PC-9 (cell line): ENCODE measurements around the gene TSPAN18. TPM values are rescaled to one million over a fixed set of nuclear protein-coding genes. Genes with fewer than 3 reads are reported as not detected.

Experiments
- BruUV-seq: library from RNA; stranded (reverse); fragments of 400-500 nt; replicated peaks from 2 replicates; lab custom pipeline; 2021; lab: Mats Ljungman, UMichigan
- CTCF ChIA-PET: fragments of 300-600 bp; sonication (Branson Sonifier 250); formaldehyde crosslinking; loops from one replicate; lab custom pipeline; 2022; ENCODE audit warnings: antibody characterized with exemption; lab: Charles Lee
- POLR2A ChIA-PET: fragments of 300-600 bp; sonication (Branson Sonifier 250); formaldehyde crosslinking; loops from one replicate; lab custom pipeline; 2022; ENCODE audit warnings: antibody characterized with exemption; ENCODE audit not compliant: unreplicated experiment; lab: Charles Lee
- DNase-seq, 2 experiments: peaks; one replicate each; pipeline versions ENCODE4 v3.0.0 to v3.0.0-alpha.2; 2015 to 2022; ENCODE audit warnings: mixed read lengths in 1 of 2
- H2AFZ ChIP-seq: fragments of 200-600 bp; sonication (generic); 2 replicates; pipeline ENCODE4 v1.8.1; 2017; ENCODE audit warnings: antibody characterized with exemption
- H3F3A ChIP-seq: fragments of 200-600 bp; sonication (generic); 2 replicates; pipeline ENCODE4 v1.8.1; 2017; ENCODE audit warnings: antibody characterized with exemption, mild to moderate bottlenecking, low read depth; ENCODE audit not compliant: insufficient read depth
- H3K27ac ChIP-seq: fragments of 200-600 bp; sonication (generic); 2 replicates; pipeline ENCODE4 v1.6.1; 2016; ENCODE audit warnings: mixed run types
- H3K27me3 ChIP-seq: fragments of 200-600 bp; sonication (generic); 2 replicates; pipeline ENCODE4 v1.6.1; 2016; ENCODE audit warnings: low read depth, mixed run types; ENCODE audit not compliant: insufficient read depth
- H3K36me3 ChIP-seq: fragments of 200-600 bp; sonication (generic); 2 replicates; pipeline ENCODE4 v1.6.1; 2016; ENCODE audit warnings: low read depth, mixed run types
- H3K4me1 ChIP-seq: fragments of 200-600 bp; sonication (generic); replicated peaks from 2 replicates; pipeline ENCODE4 v1.6.1; 2016; ENCODE audit warnings: mixed run types; ENCODE audit not compliant: insufficient read depth
- H3K4me2 ChIP-seq: fragments of 200-600 bp; sonication (generic); 2 replicates; pipeline ENCODE4 v1.6.1; 2017; ENCODE audit warnings: mixed run types
- H3K4me3 ChIP-seq: fragments of 200-600 bp; sonication (generic); 2 replicates; pipeline ENCODE4 v1.6.1; 2016; ENCODE audit warnings: mixed run types
- H3K79me2 ChIP-seq: fragments of 200-600 bp; sonication (generic); 2 replicates; pipeline ENCODE4 v1.6.1; 2017; ENCODE audit warnings: low read depth, mixed run types
- H3K9me2 ChIP-seq: fragments of 200-600 bp; sonication (generic); 2 replicates; pipeline ENCODE4 v1.8.1; 2017; ENCODE audit warnings: mild to moderate bottlenecking; ENCODE audit not compliant: insufficient read depth
- H3K9me3 ChIP-seq: fragments of 200-600 bp; sonication (generic); 2 replicates; pipeline ENCODE4 v1.8.1; 2016; ENCODE audit warnings: low read depth; ENCODE audit not compliant: insufficient read depth
- H4K20me1 ChIP-seq: fragments of 200-600 bp; sonication (generic); 2 replicates; pipeline ENCODE4 v1.8.1; 2017; ENCODE audit not compliant: insufficient read depth
- CTCF ChIP-seq: fragments of 200-600 bp; sonication (generic); conservative IDR thresholded peaks from 2 replicates; pipeline ENCODE4 v1.6.1; 2017; ENCODE audit warnings: mixed run types, antibody characterized with exemption, mild to moderate bottlenecking, moderate library complexity
- EZH2 ChIP-seq: fragments of 200-600 bp; sonication (generic); IDR thresholded peaks from 2 replicates; pipeline ENCODE4 v1.8.0; 2017; ENCODE audit warnings: antibody characterized with exemption, low read depth
- intact Hi-C: fragments of 100-400 bp; cut with micrococcal nuclease; formaldehyde crosslinking; loops from one replicate; pipeline ENCODE4 v1.10.0; 2022; ENCODE audit not compliant: unreplicated experiment
- total RNA-seq: library from RNA; stranded (reverse); gene quantifications from 2 replicates; pipeline ENCODE4 v1.2.3, GENCODE V29; 2021

TSPAN18 gene
- total RNA-seq, 1 experiment from 2014 or later, result not detected

DNA sequence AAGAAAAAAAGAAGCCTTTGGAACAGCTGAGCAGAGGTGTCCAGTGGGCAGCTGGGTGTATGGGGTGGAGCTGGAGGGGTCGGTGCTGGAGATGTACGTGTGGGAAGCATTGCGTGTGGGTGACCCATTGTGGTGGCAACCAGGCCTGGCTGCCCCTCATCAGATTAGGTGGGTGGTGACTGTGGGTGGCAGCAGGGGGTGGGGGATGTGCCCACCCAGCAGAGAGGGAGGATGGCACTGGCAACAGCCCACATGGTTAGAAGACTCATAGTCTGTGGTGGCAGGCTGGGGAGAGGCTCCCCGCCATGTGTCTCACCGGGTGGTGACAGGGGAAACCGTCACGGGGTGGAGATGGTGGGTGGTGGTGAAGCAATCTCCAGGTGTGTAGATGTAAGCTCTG lies 196.4 kb downstream of the TSPAN18 start:
- no peak overlapping the region for H2AFZ ChIP-seq
- BruUV-seq, result no TSS peak
- TF ChIP-seq CTCF (no peak), EZH2 (no peak)
- H3K27ac ChIP-seq, result no peak overlapping the region
- H3K27me3 ChIP-seq, result peaks cover 68% of the 10 kb centered on the region
- DNase-seq, result no peak
- ChIA-PET CTCF (interaction anchor here (0.6 kb wide), 1 partner anchor 10 kb away, joined by 3 read pairs; no protein-coding TSS in a partner anchor), POLR2A (no interaction called here)
- H3K4me3 ChIP-seq, result no peak overlapping the region
- no peaks in the 10 kb centered on the region for H3K79me2 ChIP-seq
- no peaks in the 10 kb centered on the region for H3K9me2 ChIP-seq
- H3K9me3 ChIP-seq, result no peaks in the 10 kb centered on the region
- intact Hi-C loops, result no loop called here
- no peak overlapping the region for H3K4me2 ChIP-seq
- H4K20me1 ChIP-seq, result no peaks in the 10 kb centered on the region
- no peaks in the 10 kb centered on the region for H3K36me3 ChIP-seq
- H3K4me1 ChIP-seq, result no peaks in the 10 kb centered on the region
- no peaks in the 10 kb centered on the region for H3F3A ChIP-seq

GRCh38 chr11:44923806-44924205 lies 197.0 kb downstream of the TSPAN18 start:
- Histone ChIP-seq H3K27me3 (peaks cover 68% of the 10 kb centered on the region), H3K36me3 (no peaks in the 10 kb centered on the region), H3K9me2 (no peaks in the 10 kb centered on the region), H3F3A (no peaks in the 10 kb centered on the region), H3K9me3 (no peaks in the 10 kb centered on the region), H3K79me2 (no peaks in the 10 kb centered on the region), H3K4me1 (no peaks in the 10 kb centered on the region), H3K27ac (no peak overlapping the region), H3K4me3 (no peak overlapping the region), H4K20me1 (no peaks in the 10 kb centered on the region), H2AFZ (no peak overlapping the region), H3K4me2 (no peak overlapping the region)
- ChIA-PET POLR2A (no interaction called here), CTCF (interaction anchor here (0.6 kb wide), 1 partner anchor 12 kb away, joined by 4 read pairs; no protein-coding TSS in a partner anchor)
- intact Hi-C loops, result no loop called here
- no peak for DNase-seq
- no peak for TF ChIP-seq EZH2
- no peak for TF ChIP-seq CTCF
- BruUV-seq, result no TSS peak

DNA sequence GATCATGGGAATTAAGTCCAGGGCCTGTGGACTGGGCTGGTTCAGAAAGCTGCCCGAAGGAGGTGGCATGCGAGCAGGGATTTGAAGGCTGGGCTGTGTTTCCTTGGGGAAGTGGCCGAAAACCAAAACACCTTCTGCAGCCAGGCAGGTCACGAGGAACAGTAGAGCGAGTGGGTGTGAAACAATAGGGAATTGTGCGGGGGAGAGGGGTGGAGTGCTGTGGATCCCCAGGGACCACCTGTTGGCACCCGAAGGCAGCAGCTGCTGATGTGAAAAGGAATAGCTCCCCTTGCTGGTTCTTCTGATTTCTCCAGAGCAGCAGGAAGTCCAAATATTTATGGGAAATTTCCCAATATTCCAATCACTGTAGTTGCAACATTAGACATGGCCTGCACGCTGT lies 199.3 kb downstream of the TSPAN18 start:
- no peak overlapping the region for H3K4me2 ChIP-seq
- H3F3A ChIP-seq, result no peaks in the 10 kb centered on the region
- H3K9me2 ChIP-seq, result no peaks in the 10 kb centered on the region
- H4K20me1 ChIP-seq, result no peaks in the 10 kb centered on the region
- peaks cover 68% of the 10 kb centered on the region for H3K27me3 ChIP-seq
- ChIA-PET POLR2A (no interaction called here), CTCF (no interaction called here)
- no peaks in the 10 kb centered on the region for H3K4me1 ChIP-seq
- H2AFZ ChIP-seq, result no peak overlapping the region
- TF ChIP-seq CTCF, result no peak
- TF ChIP-seq EZH2, result no peak
- no peak overlapping the region for H3K4me3 ChIP-seq
- no TSS peak for BruUV-seq
- H3K36me3 ChIP-seq, result no peaks in the 10 kb centered on the region
- DNase-seq, result no peak
- no peak overlapping the region for H3K27ac ChIP-seq
- intact Hi-C loops, result no loop called here
- no peaks in the 10 kb centered on the region for H3K9me3 ChIP-seq
- H3K79me2 ChIP-seq, result no peaks in the 10 kb centered on the region
